ENCODE data around the gene EIF1. TPM values are rescaled to one million over a fixed set of nuclear protein-coding genes. Genes with fewer than 3 reads are reported as not detected.

The EIF1 gene
- total and polyA plus RNA-seq, 2 of the 8 experiments (the other 6 are each of a cell fraction or from before 2014, with no cell fraction given), result 175 to 539 TPM

DNA sequence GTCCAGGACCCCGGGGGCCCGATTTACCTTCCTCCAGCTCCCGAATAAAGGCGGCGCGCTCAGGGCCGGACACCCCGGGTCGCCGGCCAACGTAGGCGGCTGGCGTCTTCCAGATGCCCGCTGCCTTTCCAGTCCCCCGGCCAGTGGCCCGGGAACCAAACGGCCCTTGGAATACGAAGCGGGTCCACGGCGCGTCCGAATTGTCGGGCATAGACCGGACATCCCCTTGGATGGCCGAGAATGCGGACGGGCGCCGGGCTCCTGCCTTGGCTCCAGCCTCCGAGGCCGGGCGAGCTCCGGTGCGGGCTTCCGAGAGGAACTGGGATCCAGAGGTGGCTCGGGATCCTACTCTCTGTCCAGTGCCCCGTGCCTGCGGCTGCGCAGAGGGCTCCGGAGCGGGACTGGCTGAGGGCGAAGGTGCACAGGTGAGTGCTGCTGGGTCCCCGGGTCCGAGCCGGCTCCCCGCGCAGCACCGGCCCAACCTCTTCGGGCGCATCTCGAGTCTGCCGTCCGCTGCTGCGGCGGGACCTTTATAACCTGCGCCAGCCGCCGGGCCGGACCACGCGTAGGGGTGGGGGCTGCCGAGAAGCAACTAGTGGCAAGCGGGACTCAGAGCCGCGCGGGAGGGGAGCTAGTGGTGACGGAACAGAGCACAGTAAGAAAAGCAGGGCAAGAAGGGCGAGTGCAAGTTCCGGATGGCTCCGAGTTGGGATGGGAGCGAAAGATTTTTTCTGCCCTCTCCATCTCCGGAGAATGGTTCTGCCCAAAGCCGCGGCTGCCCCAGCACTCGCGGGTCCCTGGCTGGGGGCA is 45.7 kb downstream of the EIF1 start, which contains the start of gene HAP1 (continued):
- TF ChIP-seq, protein P1, sequence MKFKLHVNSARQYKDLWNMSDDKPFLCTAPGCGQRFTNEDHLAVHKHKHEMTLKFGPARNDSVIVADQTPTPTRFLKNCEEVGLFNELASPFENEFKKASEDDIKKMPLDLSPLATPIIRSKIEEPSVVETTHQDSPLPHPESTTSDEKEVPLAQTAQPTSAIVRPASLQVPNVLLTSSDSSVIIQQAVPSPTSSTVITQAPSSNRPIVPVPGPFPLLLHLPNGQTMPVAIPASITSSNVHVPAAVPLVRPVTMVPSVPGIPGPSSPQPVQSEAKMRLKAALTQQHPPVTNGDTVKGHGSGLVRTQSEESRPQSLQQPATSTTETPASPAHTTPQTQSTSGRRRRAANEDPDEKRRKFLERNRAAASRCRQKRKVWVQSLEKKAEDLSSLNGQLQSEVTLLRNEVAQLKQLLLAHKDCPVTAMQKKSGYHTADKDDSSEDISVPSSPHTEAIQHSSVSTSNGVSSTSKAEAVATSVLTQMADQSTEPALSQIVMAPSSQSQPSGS (IDR thresholded peaks at IDR 0.05; ENCODE audit: low read length), result no peak
- TF ChIP-seq E2F6 (IDR thresholded peaks at IDR 0.05) (no peak), JUND (IDR thresholded peaks at IDR 0.05; ENCODE audit: low read length) (peak; percentile 96), SP2 (IDR thresholded peaks at IDR 0.05; ENCODE audit: low read length) (no peak), FOSL1 (IDR thresholded peaks at IDR 0.05; ENCODE audit: insufficient read depth, low read depth, low read length) (no peak), PHF8 (conservative IDR thresholded peaks at IDR 0.05; ENCODE audit: low read depth, low read length) (peak; percentile 87)
- TF ChIP-seq, protein P2, sequence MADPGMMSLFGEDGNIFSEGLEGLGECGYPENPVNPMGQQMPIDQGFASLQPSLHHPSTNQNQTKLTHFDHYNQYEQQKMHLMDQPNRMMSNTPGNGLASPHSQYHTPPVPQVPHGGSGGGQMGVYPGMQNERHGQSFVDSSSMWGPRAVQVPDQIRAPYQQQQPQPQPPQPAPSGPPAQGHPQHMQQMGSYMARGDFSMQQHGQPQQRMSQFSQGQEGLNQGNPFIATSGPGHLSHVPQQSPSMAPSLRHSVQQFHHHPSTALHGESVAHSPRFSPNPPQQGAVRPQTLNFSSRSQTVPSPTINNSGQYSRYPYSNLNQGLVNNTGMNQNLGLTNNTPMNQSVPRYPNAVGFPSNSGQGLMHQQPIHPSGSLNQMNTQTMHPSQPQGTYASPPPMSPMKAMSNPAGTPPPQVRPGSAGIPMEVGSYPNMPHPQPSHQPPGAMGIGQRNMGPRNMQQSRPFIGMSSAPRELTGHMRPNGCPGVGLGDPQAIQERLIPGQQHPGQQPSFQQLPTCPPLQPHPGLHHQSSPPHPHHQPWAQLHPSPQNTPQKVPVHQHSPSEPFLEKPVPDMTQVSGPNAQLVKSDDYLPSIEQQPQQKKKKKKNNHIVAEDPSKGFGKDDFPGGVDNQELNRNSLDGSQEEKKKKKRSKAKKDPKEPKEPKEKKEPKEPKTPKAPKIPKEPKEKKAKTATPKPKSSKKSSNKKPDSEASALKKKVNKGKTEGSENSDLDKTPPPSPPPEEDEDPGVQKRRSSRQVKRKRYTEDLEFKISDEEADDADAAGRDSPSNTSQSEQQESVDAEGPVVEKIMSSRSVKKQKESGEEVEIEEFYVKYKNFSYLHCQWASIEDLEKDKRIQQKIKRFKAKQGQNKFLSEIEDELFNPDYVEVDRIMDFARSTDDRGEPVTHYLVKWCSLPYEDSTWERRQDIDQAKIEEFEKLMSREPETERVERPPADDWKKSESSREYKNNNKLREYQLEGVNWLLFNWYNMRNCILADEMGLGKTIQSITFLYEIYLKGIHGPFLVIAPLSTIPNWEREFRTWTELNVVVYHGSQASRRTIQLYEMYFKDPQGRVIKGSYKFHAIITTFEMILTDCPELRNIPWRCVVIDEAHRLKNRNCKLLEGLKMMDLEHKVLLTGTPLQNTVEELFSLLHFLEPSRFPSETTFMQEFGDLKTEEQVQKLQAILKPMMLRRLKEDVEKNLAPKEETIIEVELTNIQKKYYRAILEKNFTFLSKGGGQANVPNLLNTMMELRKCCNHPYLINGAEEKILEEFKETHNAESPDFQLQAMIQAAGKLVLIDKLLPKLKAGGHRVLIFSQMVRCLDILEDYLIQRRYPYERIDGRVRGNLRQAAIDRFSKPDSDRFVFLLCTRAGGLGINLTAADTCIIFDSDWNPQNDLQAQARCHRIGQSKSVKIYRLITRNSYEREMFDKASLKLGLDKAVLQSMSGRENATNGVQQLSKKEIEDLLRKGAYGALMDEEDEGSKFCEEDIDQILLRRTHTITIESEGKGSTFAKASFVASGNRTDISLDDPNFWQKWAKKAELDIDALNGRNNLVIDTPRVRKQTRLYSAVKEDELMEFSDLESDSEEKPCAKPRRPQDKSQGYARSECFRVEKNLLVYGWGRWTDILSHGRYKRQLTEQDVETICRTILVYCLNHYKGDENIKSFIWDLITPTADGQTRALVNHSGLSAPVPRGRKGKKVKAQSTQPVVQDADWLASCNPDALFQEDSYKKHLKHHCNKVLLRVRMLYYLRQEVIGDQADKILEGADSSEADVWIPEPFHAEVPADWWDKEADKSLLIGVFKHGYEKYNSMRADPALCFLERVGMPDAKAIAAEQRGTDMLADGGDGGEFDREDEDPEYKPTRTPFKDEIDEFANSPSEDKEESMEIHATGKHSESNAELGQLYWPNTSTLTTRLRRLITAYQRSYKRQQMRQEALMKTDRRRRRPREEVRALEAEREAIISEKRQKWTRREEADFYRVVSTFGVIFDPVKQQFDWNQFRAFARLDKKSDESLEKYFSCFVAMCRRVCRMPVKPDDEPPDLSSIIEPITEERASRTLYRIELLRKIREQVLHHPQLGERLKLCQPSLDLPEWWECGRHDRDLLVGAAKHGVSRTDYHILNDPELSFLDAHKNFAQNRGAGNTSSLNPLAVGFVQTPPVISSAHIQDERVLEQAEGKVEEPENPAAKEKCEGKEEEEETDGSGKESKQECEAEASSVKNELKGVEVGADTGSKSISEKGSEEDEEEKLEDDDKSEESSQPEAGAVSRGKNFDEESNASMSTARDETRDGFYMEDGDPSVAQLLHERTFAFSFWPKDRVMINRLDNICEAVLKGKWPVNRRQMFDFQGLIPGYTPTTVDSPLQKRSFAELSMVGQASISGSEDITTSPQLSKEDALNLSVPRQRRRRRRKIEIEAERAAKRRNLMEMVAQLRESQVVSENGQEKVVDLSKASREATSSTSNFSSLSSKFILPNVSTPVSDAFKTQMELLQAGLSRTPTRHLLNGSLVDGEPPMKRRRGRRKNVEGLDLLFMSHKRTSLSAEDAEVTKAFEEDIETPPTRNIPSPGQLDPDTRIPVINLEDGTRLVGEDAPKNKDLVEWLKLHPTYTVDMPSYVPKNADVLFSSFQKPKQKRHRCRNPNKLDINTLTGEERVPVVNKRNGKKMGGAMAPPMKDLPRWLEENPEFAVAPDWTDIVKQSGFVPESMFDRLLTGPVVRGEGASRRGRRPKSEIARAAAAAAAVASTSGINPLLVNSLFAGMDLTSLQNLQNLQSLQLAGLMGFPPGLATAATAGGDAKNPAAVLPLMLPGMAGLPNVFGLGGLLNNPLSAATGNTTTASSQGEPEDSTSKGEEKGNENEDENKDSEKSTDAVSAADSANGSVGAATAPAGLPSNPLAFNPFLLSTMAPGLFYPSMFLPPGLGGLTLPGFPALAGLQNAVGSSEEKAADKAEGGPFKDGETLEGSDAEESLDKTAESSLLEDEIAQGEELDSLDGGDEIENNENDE (IDR thresholded peaks at IDR 0.05; ENCODE audit: insufficient replicate concordance, low read length), result no peak
